Amniotic epithelial cell (primary cell): Measurements from ENCODE around the gene PXMP2.
A peak's percentile ranks its signal among the peaks of the same experiment; 100 is the strongest.

Experiments
- DNase-seq: peaks from one replicate; pipeline ENCODE4 v3.0.0-alpha.2; 2010; ENCODE audit warnings: low read depth

Gene PXMP2

DNA sequence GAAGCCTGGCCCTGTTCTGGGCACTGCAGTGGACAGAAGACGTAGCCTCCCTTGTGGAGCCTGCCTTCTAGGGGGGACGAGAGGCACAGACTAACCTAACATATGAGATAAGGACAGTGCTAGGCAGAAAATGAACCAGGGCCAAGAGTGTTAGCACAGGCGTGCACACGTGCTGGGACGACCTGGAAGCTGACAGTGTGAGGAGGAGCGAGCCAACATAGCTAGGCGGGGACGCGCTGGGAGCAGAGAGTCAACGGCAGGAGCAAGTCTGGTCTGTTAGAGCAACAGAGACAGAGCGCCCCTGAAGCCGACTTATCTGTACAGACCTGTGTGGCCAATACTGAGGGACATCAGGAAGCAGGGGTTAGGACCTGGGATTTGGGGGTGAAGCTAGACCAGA lies 8.0 kb downstream of the PXMP2 start:
- no peak for DNase-seq

DNA sequence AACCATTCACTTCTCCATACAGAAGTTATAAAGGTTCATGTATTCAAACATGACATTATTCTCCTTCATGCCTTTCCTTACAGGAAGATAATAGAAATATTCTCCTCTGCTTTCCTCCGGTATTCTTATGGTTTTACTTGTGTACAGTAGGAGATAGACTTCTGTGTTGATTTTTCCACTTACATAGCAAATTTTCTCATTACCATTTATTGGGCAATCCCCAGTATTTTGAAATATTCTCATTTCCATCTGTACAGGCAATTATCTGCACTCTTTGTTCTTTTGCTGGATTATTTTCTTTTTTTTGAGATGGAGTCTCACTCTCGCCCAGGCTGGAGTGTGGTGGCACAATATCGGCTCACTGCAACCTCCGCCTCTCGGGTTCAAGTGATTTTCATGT lies 11.0 kb downstream of the PXMP2 start:
- peak; percentile 34 for DNase-seq

DNA sequence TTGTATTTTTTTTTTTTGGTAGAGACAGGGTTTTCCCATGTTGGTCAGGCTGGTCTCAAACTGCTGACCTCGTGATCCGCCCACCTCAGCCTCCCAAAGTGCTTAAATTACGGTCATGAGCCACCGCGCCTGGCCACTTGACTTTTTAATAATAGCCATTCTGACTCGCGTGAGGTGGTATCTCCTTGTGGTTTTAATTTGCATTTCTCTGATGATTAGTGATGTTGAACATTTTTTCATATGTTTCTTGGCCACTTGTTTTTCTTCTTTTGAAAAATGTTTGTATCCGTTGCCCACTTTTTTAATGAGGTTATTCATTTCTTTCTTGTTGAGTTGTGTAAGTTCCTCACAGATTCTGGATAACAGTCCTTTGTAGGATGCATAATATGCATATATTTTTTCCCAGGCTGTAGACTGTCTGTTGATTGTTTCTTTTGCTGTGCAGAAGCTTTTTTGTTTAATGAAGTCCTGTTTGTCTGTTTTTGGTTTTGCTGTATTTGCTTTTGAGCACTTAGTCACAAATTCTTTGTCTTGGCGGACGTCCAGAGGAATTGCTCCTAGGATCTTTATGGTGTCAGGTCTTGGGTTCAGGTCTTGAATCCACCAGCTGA lies 12.9 kb downstream of the PXMP2 start:
- DNase-seq, result peak; percentile 33

- DNase-seq, result no peak
Observed at GRCh38 chr12:132702640-132703039, 15.3 kb downstream of the PXMP2 start.

GRCh38 chr12:132703641-132704040 lies 16.3 kb downstream of the PXMP2 start:
- DNase-seq, result no peak

DNA sequence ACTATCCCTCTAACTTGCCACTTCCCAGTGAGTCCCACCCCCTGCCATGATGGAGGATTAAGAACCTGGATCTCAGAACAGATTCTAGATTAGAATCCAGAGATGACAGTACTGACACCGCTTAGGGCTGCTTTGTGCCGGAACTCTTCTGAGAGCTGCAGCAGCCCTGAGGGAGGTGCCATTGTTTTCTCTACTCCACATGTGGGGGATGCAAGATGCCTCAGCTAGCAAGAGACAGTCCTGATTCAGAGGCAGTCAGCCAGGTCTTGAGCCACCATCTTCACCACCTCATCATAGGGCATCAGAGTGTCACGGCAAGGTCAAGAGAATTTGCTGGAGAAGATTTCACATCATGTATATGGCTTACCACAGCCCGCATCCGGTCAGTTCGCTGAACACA lies 19.9 kb downstream of the PXMP2 start:
- no peak for DNase-seq

GRCh38 chr12:132708150-132708549 lies 20.8 kb downstream of the PXMP2 start:
- DNase-seq, result no peak

DNA sequence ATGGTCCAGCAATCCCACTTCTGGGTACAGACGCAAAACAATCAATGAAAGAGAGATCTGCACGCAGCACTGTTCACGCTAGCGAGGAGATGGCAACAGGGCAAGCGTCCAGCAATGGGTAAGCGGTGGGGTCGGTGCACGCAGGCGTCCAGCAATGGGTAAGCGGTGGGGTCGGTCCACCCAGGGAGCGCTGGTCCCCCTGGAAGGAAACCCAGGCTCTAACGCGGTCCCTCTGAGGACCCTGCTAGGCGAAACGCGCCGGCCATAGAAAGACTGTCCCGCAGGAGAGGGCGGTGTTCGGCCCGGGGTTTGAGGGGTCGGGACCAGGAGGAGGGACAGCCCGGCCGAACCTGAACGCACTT lies 22.6 kb downstream of the PXMP2 start:
- no peak for DNase-seq

- DNase-seq, result peak; percentile 66
Observed at GRCh38 chr12:132710405-132711079, 23.2 kb downstream of the PXMP2 start, which contains the start of gene PGAM5. TSS of gene PGAM5 (plus strand) at chr12:132710842. CDS start at chr12:132710877, 35 bp downstream.

DNA sequence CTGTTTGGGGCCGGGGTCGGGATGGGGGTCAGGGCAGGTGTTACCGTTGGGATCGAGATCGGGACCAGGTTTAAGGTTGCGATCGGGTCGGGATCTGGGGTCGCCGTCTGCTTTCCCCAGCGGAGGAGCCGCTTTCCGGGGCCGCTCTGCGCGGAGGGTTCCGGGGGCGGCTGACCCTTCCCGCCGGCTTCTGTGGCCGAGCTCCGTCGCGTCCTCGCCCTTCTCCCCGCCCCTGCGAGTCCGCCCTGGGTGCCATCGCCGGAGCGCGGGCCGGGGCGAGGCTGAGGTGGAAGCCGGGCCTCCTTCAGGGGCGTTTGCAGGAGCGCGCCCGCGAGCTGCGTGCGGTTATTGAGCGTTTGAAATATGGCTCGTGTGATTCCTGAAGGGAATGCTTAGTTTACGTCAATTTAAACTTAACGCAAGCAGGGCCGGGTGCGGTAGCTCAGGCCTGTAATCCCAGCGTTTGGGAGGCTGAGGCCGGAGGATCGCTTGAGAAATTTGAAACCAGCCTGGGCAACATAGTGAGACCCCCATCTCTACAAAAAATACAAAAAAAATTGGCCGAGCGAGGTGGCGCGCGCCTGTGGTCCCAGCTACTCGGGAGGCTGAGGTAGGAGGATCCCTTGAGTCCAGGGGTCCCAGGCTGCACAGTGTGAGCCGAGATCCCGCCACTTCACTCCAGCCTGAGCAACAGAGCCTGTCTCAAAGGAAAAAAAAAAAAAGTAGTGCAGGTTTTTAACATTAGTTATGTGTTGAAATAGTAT lies 23.9 kb downstream of the PXMP2 start:
- no peak for DNase-seq

- no peak for DNase-seq
Observed at GRCh38 chr12:132713123-132713522, 25.7 kb downstream of the PXMP2 start.

- no peak for DNase-seq
Observed at GRCh38 chr12:132715874-132716273, 28.5 kb downstream of the PXMP2 start.

- DNase-seq, result no peak
Observed at GRCh38 chr12:132716356-132716755, 29.0 kb downstream of the PXMP2 start.

DNA sequence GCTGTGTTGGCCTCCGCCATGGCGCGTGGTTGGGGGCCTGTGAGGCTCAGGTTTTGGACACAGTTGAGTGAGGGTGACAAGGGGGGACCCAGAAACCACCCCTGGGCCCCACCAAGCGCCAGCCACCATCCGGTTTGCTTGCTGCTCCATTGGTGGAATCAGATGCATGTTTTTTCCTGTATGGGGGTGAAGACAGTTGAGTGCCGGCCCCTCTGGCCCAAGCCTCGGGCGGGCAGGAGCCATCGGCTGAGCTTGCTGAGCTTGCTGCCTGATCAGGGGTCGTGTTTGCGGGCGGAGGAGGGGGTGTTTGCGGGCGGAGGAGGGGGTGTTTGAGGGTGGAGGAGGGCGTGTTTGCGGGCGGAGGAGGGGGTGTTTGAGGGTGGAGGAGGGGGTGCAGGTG lies 29.6 kb downstream of the PXMP2 start:
- no peak for DNase-seq

DNA sequence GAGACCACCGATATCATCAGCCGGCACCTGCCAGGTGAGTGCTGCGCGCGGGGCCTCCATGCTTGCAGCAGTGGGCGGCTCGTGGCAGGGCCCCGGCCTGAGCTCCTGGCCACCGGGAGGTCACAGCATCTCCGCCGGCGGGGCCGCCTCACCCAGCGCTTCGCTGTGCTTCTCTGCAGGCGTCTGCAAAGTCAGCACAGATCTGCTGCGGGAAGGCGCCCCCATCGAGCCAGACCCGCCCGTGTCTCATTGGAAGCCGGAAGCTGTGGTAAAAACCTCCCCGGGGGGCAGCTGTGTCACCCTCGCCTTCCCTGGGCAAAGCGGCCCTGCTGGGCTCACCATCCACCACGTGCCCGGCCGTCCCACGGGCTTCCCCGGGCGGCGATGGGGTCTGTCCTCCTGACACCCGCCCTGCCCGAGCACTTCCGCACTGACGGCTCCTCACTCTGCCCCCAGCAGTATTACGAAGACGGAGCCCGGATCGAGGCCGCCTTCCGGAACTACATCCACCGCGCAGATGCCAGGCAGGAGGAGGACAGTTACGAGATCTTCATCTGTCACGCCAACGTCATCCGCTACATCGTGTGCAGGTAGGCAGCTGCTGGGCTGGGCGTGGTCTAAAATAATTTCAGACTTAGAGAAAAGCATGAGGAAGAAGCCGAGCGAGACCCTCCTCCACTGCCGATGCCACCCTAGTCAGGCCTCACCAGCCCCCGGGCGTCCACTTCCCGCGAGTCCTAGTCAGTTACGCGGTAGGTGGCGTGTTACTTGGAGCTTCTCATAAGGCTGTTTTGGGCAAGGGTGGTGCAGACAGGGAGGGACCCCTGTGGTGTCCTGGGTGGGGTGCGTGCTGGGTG lies 30.4 kb downstream of the PXMP2 start:
- DNase-seq, result no peak

DNA sequence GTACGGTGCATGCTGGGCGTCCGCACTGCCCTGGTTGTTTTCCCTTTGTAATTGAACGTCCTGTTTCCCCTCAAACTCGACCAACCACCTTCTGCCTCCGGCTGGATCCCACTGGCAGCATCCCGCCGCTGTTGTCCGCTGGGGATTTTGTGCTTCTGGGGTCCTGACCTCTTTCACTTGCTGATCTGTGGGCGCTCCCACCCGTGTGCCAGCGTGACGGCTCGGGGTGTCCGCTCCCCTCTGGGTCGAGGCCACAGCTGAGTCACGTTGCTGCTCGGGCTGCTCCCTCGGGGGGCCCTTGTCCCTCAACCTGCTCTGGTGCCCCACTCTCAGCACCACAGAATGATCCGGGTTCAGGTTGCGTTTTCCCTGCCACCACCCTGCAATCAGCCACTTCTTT lies 31.3 kb downstream of the PXMP2 start:
- no peak for DNase-seq

DNA sequence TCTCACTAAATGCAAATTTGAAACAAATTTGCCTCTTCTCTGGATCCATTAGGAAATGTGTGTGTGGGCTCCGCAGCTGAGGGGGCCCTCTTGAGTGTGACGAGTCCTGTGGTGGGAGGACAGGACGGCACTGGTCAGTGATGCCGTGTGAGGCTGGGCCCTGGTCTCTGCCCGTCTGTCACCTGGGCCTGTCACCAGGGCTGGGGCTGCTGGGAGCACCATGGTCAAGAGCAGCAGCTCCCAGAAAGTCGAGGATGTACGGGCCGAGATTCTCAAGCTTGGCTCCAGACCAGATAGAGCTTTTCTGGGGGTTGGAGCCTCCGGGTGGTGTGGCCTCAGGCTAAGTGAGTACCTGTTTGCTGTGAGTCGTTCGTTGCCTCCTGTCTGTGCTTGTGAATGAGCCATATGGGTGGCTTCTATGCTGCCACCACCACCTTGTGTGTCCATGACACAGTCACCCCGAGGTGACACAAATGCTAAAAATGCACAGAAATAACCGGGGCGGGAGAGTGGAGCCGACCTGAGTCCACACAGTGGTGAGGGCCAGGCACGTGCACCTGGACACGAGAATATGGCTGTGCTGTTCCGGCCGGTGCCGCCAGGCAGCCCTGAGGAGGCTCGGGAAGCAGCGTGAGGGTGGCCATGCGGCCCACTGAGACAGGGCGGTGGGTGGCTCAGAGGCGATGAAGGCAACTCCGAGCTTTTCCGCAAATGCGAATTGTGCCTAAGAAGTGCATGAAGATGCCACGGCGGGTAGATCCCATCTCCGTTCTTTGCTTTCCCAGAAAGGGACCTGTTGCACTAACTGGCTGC lies 32.0 kb downstream of the PXMP2 start:
- DNase-seq, result no peak

GRCh38 chr12:132719954-132720324 lies 32.6 kb downstream of the PXMP2 start:
- DNase-seq, result no peak

- no peak for DNase-seq
Observed at GRCh38 chr12:132720606-132721345, 33.4 kb downstream of the PXMP2 start.

- DNase-seq, result peak; percentile 79
Observed at GRCh38 chr12:132723015-132723763, 35.8 kb downstream of the PXMP2 start.
